Measurements from ENCODE around the gene RHD.
"Not testable (repeated sequence)": the region's sequence is repeated elsewhere in the genome, so short reads cannot be mapped to it uniquely, and the experiment has no call there.

RHD gene

DNA sequence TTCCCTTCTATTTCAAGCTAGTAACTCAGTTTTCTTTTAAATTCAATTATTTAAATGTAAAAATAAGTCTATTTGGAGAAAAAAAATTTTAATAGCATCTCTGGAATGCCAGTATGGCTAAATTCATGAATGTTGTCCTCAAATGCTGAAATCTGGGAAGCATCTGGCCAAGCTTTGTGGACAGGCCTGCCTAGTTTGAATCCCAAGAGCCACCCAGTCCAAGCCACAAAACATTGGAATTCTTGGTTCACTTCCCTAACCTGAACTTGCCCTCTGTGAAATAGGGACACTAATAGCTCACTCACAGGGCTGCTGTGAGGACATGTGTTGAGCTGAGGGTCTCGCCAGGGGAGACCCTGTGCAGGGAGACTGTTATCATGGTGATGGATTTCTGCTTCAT lies 37.2 kb downstream of the RHD start:
- DNase-seq, result not testable (repeated sequence)

DNA sequence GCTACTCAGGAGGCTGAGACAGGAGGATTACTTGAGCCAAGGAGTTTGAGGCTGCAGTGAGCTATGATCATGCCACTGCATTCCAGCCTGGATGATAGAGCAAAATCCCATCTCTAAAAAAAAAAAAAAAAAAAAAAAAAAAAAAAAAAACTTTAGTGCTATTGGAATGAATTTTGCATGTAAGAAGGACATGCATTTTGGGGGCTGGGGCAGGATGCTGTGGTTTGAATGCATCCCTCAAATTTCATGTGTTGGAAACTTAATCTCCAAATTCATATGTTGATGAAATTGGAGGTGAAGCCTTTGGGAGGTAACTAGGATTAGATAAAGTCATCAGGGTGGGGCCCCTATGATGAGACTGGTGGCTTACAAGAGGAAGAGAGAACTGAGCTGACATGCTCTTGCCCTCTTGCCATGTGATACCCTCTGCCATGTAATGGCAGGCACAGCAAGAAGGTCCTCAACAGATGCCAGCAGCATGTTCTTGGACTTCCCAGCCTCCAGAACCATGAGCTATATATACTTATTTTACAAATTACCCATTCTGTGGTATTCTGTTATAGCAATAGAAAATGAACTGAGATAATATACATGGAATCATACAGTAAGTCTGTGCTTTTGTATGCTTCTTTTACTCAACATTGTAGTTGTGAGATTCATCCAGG lies 40.6 kb downstream of the RHD start:
- DNase-seq, result not testable (repeated sequence)

DNA sequence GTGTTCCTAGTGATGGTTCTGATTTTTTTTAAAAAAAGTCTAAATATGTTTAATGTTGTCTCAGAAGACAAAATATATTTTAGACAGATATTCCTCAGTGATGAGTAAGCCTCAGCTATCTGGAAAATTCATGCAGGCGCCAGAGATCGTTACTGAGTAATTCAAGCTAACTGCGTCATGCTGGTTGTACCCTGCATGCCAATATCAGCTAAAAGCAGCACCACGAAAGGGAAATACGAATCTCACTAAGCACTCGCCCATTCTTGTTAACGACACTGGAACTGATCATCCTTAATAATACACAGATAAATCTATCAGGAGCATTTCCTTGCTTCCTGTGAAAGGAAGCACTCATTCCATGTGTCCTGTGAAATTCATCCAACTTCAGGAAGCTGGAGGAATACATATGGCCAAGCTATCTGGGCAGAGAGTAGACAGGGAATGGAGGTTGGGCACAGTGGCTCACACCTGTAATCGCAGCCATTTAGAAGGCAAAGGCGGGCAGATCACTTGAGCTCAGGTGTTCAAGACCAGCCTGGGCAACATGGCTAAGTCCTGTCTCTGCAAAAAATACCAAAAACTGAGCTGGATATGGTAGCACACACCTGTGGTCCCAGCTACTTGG lies 48.1 kb downstream of the RHD start:
- not testable (repeated sequence) for DNase-seq

DNA sequence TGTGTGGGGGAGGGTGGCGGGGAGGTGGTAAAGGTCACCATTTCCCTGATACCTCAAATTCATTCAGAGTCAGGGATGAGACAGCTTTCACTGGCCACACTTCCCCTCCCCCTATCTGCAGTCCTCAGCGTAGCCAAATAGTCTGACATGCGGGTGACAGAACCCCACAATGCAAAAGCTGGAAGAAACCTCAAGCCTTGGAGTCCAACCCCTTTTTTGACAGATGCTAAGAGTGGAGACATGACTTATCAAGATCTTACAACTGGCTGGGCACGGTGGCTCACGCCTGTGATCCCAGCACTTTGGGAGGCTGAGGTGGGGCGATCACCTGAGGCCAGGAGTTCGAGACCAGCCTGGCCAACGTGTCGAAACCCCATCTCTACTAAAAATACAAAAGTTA lies 49.8 kb downstream of the RHD start:
- not testable (repeated sequence) for DNase-seq

DNA sequence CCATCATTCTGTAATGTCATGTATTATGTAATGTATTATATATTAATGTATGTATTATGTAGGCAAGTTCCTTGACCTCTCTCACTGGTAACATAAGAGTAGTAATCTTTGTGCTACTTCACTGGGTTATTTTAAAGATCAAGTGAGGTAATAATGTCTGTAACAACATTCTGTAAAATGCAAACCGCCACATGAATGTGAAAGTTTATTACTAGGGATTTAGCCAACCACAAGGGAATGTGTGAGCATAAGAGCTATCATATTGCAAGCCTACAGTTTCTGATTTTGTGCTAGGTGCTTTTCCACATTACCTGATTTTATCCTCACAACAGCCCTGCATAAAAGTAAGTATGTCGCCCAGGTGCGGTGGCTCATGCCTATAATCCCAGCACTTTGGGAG lies 52.1 kb downstream of the RHD start:
- not testable (repeated sequence) for DNase-seq

DNA sequence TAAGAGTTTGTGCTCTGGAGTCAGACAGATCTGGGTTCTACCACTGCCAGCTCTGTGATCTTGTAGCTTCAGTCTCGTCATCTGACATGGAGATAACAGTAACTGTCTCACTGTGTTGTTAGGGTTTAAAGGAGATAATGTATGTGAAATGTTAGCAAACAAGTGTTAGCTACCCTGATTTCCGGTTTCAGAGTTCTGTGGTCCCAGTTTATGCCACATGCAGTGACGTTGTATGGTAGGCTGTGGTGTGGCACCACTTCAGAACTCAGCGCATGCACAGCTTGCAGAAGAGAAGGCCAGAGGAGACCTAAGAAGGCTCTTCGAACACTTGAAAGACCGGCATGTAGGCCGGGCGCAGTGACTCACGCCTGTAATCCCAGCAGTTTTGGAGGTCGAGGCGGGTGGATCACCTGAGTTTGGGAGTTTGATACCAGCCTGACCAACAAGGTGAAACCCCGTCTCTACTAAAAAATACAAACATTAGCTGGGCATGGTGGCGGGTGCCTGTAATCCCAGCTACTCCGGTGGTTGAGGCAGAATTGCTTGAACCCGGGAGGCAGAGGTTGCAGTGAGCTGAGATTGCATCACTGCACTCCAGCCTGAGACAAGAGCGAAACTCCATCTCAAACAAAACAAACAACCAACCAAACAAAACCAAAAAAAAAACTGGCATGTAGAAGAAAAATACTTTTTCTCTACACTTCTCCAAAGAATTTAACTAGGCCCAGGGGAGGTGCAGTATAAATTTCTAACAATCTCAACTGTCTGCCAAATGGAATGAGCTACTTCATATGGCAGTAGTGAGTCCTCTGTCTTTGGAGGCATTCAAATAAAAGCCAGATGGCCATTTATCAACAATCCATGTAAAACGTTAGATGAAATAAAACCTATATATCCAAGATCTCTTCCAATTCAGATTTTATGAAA lies 55.8 kb downstream of the RHD start:
- DNase-seq, result not testable (repeated sequence)

DNA sequence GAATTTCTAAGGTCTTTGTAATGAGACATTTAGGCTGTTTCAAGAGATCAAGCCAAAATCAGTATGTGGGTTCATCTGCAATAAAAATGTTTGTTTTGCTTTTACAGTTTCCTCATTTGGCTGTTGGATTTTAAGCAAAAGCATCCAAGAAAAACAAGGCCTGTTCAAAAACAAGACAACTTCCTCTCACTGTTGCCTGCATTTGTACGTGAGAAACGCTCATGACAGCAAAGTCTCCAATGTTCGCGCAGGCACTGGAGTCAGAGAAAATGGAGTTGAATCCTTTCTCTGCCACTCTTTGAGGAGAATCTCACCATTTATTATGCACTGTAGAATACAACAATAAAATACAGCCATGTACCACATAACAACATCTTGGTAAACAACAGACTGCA lies 56.5 kb downstream of the RHD start:
- not testable (repeated sequence) for DNase-seq

DNA sequence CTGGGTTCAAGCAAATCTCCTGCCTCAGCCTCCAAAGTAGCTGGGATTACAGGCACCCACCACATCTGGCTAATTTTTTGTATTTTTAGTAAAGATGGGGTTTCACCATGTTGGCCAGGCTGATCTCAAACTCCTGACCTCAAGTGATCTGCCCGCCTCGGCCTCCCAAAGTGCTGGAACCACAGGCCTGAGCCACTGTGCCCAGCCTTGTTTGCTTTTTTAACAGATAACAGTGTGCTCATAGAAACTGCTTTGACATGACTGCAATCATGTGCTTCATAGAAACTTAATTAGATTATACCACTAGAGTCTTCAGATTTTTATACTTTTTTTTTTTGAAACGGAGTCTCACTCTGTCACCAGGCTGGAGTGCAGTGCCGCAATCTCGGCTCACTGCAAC lies 57.0 kb downstream of the RHD start:
- not testable (repeated sequence) for DNase-seq

DNA sequence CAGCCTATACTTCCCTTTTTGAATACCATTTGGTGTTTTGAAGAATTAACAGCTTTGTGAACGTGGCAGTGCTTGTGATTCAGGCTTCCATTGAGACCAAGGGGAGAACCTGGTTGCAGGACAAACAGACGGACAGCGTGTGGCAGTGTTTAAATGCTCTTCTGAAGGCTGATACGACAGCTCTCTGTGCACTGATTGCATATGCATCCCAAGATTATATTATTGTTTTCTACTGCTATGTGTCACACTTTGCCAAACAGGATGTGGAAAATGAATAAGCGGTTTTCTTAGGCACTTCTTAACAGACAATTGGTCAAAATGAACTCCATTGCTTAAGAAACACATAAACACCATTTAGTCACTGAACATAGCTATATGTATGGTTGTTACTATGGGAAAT lies 57.6 kb downstream of the RHD start:
- DNase-seq, result not testable (repeated sequence)

DNA sequence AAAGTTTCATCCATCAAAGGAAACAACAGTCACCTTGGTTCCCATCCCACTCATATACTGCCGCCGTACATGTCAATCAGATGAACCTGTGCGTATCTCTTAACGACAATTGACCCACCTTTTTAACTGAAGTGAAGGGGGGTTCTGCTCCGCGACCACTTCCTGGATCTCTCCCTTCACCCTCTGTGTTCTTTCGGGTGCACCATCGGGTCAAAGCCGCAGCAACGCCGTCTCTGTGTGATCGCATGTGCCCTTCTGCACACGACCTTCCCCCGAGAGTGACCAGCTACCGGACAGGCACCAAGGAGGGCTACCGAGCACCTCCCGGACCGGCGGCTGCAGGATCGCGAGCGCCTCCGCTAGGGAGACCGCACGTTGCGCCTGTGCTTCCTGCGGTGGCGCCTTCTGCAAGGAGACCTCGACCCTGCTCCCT lies 64.6 kb downstream of the RHD start:
- DNase-seq, result peak; percentile 45

DNA sequence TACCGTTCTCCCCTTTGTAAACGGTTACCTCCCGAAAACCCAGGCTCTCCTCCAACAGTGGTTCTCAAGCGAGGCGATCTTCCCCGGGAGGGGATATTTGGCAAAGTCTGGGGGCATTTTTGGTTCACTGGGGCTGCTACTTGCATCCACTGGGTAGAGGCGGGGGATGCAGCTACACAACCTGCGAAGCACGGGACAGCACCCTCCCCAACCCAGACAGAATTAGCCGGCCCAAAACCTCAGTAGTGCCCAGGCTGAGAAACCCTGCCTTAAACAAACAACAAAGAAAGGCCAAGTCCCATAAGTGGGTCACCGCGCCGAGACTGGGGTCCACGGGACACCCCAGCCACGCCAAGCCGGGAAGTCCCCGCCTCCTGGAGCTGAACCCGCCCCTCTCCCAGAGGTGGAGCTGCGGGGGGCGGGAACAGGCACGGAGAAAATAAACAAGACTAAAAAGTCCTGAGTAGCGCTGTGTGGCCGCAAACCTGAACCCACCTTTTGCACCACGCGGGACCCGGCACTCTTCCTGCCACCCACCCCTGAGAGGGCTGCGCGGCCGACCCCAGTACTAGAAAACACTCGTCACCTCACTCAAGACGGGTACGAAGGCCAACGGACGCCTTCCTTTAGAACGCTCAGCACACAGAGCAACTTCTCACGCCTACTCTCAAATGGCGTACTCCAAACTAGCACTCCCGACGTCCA lies 65.3 kb downstream of the RHD start:
- DNase-seq, result peak; percentile 65

DNA sequence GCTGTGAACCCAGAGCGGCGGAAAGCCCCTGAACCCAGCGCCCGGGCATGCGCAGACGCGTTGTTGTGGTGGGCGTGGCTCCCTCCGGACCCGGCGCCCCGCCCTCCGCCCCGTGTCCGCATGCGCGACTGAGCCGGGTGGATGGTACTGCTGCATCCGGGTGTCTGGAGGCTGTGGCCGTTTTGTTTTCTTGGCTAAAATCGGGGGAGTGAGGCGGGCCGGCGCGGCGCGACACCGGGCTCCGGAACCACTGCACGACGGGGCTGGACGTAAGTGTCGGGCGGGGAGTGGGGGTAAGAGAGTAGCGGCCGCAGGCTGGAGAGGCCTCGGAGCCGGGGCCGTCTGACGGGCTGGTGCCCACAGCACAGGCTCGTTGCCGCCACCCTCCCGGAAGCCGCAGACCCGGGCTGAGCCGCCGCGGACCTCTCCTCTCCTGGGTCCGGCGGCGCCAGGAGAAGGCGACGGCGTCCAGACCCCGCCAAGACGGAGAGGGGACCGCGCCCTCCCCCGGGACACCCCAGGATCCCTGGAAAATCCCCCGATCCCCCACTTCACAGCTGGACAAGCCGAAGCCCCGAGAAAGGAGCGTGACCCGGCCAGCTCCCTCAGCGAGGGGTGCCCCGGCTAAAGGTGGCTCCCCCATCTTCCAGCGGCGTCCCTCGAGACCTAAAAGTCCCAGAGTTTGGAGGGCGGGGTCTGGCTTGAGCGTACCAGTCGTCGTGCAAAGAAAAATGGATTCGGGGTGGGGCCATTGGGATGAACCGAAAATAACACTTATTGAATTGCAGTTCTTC lies 66.1 kb downstream of the RHD start, which contains the start of gene TMEM50A:
TSS of gene TMEM50A (plus strand) at position 147 of the 794 bp plus-strand sequence. CDS start 2,153 bp downstream, outside the sequence.
- peak; percentile 95 for DNase-seq

DNA sequence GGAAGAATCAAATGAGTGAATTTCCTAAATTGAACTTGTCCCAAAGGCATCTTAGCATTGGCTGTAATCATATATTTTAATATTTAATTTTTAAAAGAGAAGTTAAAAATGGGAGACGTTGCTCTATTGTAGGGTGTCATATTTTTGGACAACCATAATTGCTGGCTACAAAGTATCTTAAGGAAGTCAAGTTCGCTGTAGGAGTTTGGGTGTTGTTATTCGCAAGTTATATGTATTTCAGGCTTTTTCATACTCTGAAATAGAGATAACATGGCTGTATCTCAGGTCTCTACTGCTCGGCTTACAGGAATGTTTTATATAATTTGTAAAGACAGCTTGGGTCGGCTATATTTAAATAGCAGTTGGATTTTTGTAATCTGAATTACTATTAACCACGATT lies 66.7 kb downstream of the RHD start:
- DNase-seq, result no peak

DNA sequence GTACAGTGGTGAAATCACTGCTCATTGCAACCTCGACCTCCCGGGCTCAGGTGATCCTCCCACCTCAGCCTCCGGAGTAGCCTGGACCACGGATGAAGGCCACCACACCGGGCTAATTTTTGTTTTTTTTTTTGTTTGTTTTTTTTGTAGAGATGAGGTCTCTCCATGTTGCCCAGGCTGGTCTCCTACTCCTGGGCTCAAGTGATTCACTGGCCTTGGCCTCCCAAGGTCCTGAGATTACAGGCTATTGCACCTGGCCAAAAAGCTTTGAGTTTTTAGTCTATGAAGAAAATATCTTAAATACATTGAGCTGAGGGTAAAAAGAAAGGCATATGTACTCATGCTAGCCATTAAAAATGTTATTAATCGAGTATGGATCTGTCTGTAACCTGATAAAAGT lies 69.4 kb downstream of the RHD start:
- no peak for DNase-seq

DNA sequence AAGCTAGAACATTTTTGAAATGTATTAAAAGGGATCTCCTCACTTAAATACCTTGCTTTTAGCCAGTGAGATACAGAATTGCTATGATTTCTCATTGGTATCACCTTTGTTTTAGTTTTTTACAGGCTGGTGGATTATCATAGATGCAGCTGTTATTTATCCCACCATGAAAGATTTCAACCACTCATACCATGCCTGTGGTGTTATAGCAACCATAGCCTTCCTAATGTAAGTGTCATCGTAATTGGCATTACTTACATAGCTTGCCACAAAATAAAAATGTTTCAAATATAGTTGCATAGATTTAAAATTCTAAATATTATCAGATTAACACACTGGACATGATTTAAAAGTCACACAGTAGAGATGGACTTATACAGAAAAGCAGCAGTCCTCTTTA lies 70.5 kb downstream of the RHD start:
- no peak for DNase-seq

DNA sequence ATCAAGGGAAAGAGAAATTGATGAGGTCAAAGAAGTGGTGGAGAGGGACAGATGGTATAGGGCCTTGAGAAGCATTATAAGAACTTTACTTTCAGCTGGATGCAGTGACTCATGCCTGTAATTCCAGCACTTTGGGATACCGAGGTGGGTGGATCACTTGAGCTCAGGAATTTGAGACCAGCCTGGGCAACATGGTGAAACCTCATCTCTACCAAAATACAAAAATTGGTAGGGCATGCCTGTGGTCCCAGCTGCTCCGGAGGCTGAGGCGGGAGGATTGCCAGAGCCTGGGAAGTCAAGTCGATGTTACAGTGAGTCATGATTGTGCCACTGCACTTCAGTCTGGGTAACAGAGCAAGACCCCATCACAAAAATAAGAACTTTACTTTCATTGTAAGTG lies 71.6 kb downstream of the RHD start:
- no peak for DNase-seq

DNA sequence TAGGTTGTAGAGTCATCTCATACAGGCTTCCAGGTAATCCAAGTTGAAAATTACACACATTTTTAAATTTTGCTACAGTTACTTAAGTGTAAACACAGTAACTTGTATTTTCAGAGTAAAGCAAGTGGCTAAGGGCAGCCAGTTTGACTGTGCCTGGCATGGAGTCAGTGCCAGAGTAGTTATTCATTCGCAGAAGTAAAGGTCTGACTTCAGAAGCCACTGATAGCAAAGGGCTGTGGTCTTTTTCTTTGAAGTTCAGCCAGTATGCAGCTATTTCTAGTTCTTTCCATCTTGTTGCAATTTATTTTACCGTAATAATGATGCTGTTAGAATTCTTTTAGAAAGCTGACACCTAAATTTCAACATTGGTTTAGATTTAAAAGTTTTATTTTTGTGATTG lies 75.2 kb downstream of the RHD start:
- no peak for DNase-seq

DNA sequence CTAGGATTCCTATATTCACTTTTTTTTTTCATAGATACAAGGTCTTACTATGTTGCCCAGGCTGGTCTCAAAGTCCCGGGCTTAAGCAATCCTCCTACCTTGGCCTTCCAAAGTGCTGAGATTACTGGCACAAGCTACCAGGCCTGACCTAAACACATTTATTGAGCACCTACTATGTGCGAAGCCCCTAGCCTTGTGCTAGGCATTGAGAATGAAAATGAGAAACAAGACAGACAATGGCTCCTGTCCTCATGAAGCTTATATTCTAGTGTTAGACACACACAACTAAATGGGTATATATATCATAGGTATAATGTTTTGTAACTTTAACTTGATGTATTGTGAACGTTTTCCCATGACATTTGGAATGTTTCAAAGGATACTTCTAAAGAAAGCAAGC lies 77.3 kb downstream of the RHD start:
- DNase-seq, result no peak

DNA sequence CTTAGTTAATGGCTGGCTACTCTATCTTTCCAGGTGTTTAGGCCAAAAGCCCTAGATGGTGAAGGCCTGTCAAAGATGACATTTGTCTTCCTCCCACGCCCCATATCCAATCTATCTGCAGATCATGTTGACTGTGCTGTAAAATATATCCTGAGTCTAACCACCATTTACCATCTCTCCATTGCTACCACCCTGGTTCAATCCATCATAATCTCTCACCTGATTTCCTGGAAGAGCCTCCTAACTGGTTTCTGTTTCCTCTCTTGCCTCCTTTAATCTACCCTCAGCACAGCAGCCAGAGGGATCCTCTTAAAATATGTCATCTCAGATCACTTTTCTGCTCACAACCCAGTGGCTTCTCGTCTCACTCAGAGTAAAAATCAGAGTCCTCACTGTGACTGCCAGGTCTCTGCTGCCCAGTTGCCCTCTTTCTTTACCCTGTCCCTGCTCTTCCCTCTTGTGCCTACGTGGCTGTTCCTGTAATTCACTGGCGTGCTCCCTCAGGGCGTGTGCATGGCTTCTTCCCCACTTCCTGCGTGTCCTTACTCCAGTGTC lies 83.6 kb downstream of the RHD start:
- no peak for DNase-seq

DNA sequence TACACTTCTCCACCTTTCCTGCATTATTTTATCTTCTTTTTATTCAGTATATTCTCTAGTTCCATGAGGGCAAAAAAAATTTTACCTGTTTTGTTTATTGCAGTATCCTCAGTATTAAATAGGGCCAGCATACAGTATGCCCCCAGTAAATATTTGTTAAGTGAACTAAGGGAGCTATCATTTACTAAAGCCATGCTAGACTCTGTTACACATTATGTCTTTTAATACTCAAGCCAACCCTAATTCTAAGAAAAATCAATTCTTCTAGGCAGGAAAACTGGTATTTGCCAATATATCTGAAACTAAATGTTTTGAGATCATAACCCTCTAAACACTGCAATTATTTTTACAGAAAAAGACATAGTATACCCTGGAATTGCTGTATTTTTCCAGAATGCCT lies 84.1 kb downstream of the RHD start:
- no peak for DNase-seq

DNA sequence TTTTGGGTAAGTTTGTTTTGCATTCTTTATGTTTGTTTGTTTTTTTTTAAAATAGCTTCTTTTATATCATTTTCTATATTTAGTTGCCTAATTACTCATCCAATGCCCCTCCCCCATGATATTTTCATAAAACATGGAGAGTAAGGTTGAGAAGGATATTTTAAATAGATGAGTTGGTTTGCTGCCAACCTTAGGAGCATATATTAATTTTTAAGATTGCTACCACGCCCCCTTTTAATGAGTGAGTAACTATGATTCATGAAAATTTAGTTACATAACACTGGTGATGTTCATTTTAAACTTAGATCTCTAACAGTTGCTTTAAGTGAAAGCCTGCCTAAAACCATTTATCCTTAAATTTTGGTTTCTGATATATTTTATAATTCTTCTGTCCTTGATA lies 84.5 kb downstream of the RHD start:
- no peak for DNase-seq

Measured in activated T-cell treated with anti-CD3 and anti-CD28 coated beads, Interleukin-2, amount 50 U/mL, for 1 hour (primary cell).